Cardiac fibroblast (primary cell): ENCODE results near the gene SYTL5.

Experiments used
- DNase-seq, 2 donors: peaks; one replicate each; pipeline versions ENCODE4 v3.0.0 to v3.0.0-alpha.2; 2010; ENCODE audit warnings: low read depth in 2 of 2
- H3K4me3 ChIP-seq, 2 donors: replicated peaks in 1 of 2; 1 replicate in 1 of 2; 2 replicates in 1 of 2; pipeline ENCODE4 v1.5.1; 2011; ENCODE audit warnings: low read depth in 2 of 2, low read length in 2 of 2, mild to moderate bottlenecking in 2 of 2, moderate library complexity in 1 of 2
- CTCF ChIP-seq: IDR thresholded peaks from one replicate; pipeline ENCODE4 v1.5.1; 2011; ENCODE audit warnings: low read depth, mild to moderate bottlenecking, low read length, inconsistent platforms

Gene SYTL5

GRCh38 chrX:38061335-38061734 is 55.0 kb downstream of the SYTL5 start:
- peak in 1 of 2 donors; percentile 32 for DNase-seq
- TF ChIP-seq CTCF: no peak
- no peak overlapping the region for H3K4me3 ChIP-seq

GRCh38 chrX:38066934-38067333 is 60.6 kb downstream of the SYTL5 start:
- no peak for TF ChIP-seq CTCF
- no peak overlapping the region for H3K4me3 ChIP-seq
- DNase-seq: no peak

GRCh38 chrX:38069273-38069672 is 62.9 kb downstream of the SYTL5 start:
- no peak for DNase-seq
- no peak overlapping the region for H3K4me3 ChIP-seq
- no peak for TF ChIP-seq CTCF

GRCh38 chrX:38069991-38070390 is 63.6 kb downstream of the SYTL5 start:
- H3K4me3 ChIP-seq: no peak overlapping the region
- no peak for TF ChIP-seq CTCF
- no peak for DNase-seq

GRCh38 chrX:38079463-38079862 is 73.1 kb downstream of the SYTL5 start:
- TF ChIP-seq CTCF: no peak
- DNase-seq: no peak
- H3K4me3 ChIP-seq: no peak overlapping the region

GRCh38 chrX:38080808-38081207 is 74.5 kb downstream of the SYTL5 start:
- TF ChIP-seq CTCF: no peak
- peak in 1 of 2 donors; percentile 9 for DNase-seq
- H3K4me3 ChIP-seq: no peak overlapping the region

GRCh38 chrX:38081909-38082308 is 75.6 kb downstream of the SYTL5 start:
- no peak for DNase-seq
- no peak for TF ChIP-seq CTCF
- H3K4me3 ChIP-seq: no peak overlapping the region
